Suppressor macrophage treated with lipopolysaccharide for 4 hours (primary cell): ENCODE measurements around the gene EPS15.
A peak's percentile ranks its signal among the peaks of the same experiment; 100 is the strongest.
"Not testable (repeated sequence)": the region's sequence is repeated elsewhere in the genome, so short reads cannot be mapped to it uniquely, and the experiment has no call there.

Source experiments
- DNase-seq: peaks from one replicate; pipeline ENCODE4 v3.0.0-alpha.2; 2020

Gene EPS15

DNA sequence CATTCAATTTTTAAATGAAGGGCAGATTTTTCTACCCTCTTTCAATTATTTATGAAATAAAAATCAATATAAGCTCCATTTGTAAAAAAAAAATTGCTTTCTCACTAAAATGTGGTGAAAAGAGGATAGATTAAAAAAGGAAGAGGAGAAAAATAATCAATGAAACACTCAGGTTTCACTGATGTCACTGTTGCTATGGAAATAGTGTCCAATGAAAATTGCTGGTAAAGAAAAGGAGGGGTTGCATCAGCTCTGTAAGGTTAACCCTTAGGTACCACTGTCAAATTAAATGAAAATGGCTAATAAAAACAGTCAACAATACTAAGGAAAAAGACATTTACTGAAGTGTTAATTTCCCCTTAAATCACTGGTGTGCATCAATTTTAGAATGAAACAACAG, 97.1 kb downstream of the EPS15 start:
- no peak for DNase-seq

DNA sequence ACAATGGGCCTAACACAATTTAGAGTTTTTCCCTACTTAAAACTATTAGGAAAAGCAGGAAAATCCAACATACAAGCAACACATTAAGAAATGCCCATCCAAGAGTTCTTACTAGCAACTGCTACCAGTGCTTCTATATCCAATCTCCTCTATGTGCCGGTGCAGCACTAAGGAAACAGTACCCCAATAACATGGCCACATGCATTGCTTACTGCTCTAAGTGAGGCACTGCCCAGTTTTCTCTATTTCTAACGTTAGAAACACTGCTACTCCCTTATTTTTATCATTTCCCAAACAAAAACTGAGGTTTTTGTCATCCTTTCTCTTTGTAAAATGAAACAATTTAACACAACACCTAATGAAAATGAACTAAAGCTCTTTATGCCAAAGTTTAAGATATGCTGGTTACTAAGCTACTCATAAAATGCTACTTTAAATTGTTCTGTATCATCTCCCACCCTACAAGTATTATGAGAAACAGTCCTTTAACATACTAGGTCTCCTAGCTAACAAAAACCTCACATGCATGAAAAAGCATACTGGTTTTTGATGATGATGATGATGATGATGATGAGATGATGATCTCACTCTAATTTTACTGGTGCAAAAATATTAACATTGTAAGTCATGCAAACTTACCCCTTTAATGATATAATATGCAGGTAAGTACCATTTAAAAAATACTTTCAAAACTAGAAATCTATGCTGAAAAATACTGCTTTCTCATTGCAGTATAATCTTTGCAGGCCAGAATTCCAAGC, 98.0 kb downstream of the EPS15 start:
- DNase-seq = no peak

DNA sequence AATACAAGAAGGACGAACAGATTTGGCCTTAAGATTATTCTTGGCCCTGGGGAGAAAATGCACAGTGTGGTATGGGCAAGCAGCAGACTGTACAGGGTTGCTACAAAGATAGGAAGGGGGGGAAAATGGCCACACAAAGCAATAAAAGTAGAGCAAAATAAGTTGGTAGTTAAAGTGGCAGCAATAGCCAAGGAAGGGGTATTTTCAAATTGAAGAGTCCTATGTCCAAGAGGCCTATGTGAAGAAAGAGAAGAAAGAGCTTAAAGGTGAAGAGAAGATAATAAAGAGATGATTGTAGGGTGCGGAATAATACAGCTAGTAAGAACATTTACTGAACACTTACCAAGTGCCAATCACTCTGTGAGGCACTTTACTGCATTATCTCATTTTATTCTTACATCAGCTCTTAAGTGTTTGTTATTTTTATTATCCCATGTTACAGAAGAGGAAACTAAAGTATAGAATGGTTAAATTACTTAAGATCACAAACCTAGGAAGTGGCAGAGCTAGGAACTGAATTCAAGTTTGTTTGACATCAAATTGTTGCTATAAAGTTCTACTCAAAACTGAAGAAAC, 100.6 kb downstream of the EPS15 start:
- DNase-seq = no peak

DNA sequence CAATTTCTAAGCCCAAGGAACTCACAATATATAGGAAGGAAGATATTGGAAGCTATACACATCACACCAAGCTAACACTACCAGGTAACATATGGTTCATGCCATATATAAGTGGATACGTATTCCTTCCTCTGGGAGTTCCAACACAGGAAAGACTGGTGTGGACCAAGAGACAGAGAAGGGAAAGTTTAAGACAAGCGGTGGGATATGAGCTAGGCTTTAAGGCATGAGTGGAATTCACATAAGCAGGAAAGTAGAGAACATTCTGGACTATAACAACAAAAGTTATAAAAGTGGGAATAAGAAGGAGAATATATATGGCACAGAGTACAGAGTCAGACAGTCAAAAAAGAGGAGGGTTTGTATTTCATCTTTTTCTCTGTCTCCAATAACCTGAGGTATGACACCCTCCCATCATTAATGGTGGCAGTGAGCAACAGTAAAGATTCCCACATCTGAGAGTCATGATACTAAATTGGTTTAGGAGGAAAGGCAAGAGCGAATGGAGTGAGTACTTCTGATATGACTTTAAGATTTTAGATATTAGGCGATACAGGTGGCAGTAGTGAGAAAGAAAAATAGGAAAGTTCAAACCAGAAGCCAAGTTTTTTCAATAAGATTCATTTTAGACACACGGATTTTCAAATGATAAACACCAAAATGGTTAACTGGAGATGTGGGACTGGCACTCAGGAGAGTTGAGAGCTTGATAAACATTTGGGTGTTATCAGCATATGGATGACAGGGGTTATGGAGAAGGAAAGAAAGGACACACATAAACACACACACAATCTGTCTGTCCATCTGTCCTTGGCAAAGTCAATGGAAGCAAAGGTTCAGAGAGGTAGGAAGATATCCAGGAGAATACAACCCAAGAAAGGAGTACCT, 101.3 kb downstream of the EPS15 start:
- DNase-seq = no peak

DNA sequence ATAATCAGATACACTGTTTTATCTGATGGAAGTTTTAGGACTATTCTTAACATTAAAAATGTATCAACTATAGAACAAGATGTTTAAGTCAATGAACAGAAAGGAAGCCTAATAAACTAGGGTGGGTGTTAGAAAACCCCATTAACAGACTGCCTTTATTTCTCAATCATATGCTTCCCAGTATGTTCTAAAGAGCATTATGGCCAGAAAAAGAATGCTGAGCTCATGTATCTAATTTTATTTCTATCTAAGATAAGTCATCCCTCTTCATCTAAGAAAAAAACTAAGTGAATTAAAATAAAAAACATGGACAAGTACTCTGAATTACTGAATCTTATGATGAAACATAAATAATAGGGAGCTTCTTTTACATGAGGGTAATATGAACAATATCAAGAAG, 102.2 kb downstream of the EPS15 start:
- DNase-seq = no peak

DNA sequence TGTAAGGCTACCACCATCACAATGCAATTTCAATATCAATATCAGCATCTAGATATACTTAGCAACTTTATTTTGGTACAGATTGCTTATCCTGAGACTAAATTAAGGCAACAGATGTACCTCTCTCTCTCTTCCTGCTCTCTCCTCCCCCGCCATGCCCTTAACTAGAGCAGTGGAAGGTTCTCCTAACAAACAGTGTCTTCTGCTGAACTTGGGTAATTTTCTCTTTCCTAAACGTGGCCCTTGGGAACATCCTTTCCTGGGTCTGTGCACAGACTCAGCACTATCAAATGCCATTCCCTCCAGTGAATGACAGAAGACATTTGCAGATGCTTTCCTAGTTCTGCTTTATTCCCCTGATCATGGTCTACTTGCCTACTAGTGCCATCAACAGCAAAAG, 103.1 kb downstream of the EPS15 start:
- no peak for DNase-seq

DNA sequence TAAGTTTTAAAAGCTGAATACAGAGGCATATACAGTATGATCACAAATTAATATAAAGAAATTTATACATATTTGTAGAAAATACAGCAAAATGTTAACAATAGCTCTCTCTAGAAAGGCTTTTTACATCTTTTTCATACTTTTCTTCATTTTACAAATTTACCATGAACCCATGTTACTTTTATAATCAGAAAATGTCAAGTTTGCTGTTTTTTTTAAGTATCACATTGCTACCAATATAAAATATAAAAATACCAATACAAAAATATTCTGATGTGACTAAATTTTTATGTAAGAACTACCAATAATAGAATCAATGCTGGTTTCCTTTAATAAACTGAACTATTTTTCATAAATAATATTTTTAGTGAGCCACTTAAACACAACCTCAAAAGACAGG, 104.3 kb downstream of the EPS15 start:
- DNase-seq = no peak

DNA sequence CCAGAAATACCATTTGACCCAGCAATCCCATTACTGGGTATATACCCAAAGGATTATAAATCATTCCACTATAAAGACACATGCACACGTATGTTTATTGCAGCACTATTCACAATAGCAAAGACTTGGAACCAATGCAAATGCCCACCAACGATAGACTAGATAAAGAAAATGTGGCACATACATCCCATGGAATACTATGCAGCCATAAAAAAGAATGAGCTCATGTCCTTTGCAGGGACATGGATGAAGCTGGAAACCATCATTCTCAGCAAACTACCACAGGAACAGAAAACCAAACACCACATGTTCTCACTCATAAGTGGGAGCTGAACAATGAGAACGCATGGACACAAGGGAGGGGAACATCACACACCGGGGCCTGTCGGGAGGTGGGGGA, 107.2 kb downstream of the EPS15 start:
- DNase-seq = not testable (repeated sequence)

DNA sequence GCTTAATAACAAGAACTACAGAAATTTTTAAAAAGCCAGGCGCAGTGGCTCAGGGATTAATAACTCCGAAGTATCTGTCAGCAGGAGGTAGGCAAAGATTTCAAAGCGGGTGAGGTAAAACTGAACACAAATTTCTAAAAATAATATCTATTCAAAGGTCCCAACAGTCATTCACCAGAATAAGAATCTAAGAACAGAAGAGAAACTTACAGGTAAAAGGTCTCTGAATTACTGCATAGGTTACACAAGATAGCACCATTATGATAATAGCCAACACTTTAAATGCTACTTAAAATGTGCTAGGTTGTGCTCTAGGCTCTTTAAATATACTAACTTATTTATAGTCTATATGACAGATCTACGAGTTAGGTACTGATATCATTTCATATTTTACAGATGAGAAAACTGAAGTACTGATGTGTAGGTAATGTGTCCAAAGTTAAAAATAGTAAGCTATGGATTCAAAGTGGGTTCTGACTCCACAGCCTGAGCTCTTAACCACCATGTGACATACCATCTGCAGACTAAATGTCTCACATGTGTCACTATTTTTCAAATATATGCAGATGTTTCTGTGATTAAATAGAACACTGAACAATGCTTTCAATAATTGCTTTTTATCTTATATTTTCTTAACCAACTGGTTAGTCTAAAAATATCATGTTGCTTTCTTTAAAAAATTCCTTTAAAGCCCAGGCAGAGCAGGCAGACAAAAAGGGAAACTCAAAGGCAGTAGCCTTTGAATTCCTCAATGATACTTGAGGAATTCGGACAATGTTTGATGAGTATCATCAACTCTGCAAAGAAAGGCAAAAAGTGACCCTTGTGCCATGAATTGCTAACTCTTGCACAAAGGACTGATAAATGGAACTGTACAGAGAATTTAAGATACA, 108.3 kb downstream of the EPS15 start:
- no peak for DNase-seq

DNA sequence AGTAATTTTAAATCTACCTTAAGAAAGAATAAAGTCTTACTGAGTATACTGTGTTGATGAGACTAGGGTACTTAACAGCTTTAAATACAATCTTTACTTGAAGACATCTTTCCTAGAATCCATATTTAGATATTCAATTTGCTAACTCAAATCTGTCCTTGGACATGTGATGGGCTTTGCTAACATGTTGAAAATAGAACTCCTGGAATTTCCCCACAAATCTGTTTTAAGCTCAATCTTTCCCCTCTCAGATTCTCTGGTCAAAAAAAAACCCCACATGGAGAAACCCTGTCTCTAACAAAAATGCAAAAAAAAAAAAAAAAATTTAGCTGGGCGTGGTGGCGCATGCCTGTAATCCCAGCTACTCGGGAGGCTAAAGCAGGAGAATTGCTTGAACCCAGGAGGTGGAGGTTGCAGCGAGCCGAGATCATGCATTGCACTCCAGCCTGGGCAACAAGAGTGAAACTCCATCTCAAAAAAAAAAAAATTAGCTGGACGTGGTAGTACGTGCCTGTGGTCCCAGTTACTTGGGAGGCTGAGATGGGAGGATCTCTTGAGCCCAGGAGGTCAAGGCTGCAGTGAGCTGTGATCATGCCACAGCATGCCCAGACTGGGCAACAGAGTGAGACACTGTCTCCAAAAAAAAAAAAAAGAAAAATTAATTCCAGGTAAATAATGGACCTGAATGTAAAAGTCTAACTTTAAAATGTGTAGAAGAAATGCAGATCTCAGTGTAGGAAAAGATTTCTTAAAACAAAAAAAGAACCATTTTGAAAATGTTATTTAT, 109.1 kb downstream of the EPS15 start:
- DNase-seq = peak; percentile 10

DNA sequence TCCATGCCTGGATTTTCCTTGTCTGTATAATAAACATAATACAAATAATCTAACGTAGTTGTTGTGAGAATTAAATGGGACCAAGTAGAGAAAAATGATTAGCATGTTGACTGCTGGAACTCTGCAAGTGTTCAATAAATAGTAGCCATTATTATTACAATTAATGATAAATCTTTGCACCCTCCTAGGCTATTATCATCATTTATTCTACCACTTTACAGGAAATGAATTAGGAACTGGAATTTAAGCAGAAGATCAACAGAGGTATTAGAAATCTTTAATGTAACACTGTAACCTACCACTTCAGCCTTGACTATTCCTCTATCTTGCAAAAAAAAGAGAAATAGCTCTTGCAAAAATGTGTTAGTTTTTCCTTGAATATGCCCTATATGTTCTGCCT, 126.8 kb downstream of the EPS15 start:
- no peak for DNase-seq

DNA sequence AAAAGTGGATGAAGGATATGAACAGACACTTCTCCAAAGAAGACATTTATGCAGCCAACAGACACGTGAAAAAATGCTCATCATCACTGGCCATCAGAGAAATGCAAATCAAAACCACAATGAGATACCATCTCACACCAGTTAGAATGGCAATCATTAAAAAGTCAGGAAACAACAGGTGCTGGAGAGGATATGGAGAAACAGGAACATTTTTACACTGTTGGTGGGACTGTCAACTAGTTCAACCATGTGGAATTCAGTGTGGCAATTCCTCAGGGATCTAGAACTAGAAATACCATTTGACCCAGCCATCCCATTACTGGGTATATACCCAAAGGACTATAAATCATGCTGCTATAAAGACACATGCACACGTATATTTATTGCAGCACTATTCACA, 128.4 kb downstream of the EPS15 start:
- DNase-seq = not testable (repeated sequence)

DNA sequence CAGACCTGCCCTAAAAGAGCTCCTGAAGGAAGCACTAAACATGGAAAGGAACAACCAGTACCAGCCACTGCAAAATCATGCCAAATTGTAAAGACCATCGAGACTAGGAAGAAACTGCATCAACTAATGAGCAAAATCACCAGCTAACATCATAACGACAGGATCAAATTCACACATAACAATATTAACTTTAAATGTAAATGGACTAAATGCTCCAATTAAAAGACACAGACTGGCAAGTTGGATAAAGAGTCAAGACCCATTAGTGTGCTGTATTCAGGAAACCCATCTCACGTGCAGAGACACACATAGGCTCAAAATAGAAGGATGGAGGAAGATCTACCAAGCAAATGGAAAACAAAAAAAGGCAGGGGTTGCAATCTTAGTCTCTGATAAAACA, 131.8 kb downstream of the EPS15 start:
- not testable (repeated sequence) for DNase-seq

DNA sequence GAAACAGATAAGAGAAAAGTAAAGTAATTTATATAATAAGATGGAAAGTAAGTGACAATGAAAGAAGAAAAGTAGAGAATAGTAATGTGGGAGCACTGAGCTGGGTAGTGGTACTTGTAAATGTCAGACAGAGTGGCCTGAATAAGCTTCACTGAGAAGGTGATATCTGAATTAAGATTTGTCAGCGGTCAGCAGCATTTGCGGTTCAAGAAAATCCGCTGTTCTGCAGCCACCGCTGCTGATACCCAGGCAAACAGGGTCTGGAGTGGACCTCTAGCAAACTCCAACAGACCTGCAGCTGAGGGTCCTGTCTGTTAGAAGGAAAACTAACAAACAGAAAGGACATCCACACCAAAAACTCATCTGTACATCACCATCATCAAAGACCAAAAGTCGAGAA, 132.8 kb downstream of the EPS15 start:
- DNase-seq = not testable (repeated sequence)

DNA sequence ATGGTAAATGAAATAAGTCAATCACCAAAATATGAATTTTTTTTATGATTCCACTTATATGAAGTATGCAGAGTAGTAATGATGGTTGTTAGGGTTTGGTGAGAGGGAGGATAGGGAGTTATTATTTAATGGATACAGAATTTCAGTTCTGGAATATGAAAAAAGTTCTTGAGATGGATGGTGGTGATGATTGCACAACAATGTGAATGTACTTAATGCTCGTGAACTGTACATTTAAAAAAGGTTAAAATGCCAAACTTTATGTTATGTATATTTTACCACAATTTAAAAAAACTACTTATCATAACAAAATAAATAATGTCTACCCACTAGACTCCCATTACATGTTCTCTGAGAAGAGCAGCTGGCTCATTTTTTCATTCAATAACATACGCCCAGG, 133.3 kb downstream of the EPS15 start:
- DNase-seq = no peak

DNA sequence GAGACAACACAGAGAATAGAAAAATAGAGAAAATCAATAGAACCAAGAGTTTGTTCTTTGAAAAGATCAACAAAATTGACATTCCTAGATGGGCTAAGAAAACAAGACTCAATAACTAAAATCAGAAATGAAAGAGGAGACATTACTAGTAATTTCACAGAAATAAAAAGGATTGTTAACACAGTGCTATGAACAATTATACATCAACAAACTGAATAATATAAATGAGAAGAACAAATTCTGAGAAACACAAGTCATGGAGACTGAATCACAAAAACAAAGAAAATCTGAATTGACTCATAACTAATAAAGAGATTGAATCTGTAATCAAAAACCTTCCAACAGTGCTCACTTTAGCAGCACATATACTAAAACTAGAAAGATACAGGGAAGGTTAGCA, 137.1 kb downstream of the EPS15 start:
- DNase-seq = no peak

DNA sequence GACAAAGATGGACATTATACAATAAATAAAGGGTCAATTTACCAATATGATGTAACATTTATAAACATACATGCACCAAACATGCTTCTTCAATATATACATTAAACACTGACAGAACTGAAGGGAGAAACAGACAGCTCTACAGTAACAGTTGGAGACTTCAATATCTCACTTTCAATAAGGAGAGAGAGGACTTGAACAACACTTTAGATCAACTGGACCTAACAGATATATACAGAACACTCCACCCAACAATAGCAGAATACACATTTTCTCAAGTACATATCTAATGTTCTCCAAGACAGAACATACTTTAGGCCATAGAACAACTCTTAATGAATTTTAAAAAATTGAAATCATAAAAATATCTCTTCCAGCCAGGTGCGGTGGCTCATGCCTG, 138.1 kb downstream of the EPS15 start:
- DNase-seq = no peak

DNA sequence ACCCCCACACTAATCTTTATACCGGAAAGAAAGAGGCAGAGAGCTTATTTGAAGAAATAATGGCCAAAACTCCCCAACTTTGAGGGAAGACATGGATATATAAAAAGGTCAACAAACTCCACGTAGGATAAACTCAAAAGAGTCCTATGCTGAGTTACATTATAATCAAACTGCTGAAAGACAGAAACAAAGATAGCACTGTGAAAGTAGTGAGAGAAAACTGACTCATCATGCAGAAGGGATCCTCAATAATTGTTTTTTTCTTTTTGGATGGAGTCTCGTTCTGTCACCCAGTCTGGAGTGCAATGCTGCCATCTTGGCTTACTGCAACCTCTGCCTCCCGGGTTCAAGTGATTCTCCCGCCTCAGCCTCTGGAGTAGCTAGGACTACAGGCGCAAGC, 140.2 kb downstream of the EPS15 start:
- no peak for DNase-seq

DNA sequence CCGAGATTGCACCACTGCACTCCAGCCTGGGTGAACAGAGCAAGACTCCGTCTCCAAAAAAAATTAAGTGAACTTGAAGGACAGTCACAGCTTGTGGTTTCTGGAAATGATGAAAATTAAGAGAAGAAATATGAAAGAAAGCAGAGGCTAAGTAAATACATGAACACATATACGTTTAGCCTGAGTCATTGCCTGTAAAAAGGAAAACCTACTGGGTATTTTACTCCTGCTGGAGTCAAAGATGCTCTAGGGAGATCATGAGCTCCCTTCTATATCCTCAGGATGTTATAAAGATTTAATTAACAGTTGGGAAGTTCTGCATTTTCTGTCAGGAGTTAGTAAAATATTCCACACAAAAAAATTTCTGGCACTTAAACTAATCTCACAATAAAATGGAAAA, 145.2 kb downstream of the EPS15 start:
- no peak for DNase-seq

DNA sequence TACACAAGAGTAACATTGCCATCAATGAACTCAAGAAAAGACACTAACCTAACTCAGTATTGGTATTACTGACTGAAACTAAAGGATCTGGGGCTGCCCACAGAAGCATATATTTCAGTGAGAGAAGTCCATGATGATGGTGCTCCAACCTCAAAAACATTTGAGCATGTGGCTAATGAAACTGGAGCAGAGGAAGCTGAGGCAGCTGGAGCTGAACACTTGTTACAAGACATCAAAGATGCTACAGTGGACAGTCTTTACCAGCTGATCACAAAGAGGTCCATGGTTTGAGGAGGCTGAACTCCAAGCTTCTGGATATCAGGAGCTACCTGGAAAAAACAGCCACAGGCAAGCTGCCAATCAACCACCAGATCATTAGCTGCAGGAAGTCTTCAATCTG, 146.5 kb downstream of the EPS15 start:
- DNase-seq = no peak

DNA sequence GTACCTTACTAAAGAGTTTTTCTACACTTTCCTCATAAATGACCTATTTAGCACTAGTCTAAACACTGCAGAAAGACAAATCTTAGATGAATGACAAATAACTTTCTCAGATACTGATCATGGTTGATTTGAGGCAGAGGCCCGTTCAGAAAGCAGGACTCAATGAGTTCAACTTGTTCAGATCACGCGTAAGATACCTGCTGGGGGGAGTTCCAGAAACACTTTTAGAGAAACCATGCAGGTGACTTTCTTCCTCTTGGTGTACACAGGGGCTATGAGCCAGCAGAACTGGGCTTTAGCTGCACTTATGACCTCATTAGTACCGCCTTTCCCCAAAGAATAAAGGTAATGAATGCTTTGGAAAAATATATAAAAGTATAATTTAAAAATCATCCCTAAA, 149.9 kb downstream of the EPS15 start:
- DNase-seq = no peak

DNA sequence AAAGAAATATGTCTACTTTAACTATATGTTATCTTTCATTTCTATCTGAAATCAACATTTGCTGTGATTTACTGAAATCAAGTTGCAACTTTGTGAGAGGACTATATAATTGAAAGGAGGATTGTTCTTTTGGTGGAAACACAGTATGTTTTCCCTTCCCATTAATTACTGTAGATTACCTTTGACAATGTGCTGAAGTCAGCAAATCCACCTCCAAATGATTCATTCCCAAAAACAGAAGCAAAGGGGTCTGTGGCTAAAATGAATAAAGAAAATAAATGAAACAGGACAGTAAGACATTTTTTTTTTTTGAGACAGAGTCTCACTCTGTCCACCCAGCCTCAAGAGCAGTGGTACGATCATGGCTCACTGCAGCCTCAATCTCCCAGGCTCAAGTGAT, 153.3 kb downstream of the EPS15 start:
- DNase-seq = no peak
